PFSK-1 (cell line): ENCODE measurements around the gene CAMK1D.

Experiments
- FOXP2 ChIP-seq: optimal IDR thresholded peaks from 2 replicates; pipeline ENCODE3; 2011; ENCODE audit warnings: borderline replicate concordance, control low read depth, inconsistent platforms; ENCODE audit not compliant: insufficient read depth; ENCODE audit errors: extremely low read length, extremely low read depth
- POLR2AphosphoS5 ChIP-seq: IDR thresholded peaks from 2 replicates; pipeline ENCODE4 v1.6.1; 2012; ENCODE audit warnings: low read depth, mild to moderate bottlenecking, control low read depth, low read length, moderate library complexity
- SIN3A ChIP-seq: IDR thresholded peaks from 2 replicates; pipeline ENCODE4 v1.6.1; 2012; ENCODE audit warnings: mild to moderate bottlenecking, low read length, moderate library complexity, borderline replicate concordance; ENCODE audit not compliant: insufficient read depth
- TAF1 ChIP-seq: IDR thresholded peaks from 2 replicates; pipeline ENCODE4 v1.6.1; 2012; ENCODE audit warnings: low read length, control low read depth, borderline replicate concordance; ENCODE audit not compliant: insufficient read depth
- TF ChIP-seq, protein P1 (sequence below), 2 experiments: IDR thresholded peaks; 2 replicates each; pipeline versions ENCODE4 v1.6.1 to v1.8.0; 2011 to 2012; ENCODE audit warnings: low read depth in 2 of 2, low read length in 2 of 2, control low read depth in 1 of 2, inconsistent platforms in 1 of 2, mild to moderate bottlenecking in 1 of 2, moderate library complexity in 1 of 2; ENCODE audit not compliant: insufficient read depth in 1 of 2

The CAMK1D gene

DNA sequence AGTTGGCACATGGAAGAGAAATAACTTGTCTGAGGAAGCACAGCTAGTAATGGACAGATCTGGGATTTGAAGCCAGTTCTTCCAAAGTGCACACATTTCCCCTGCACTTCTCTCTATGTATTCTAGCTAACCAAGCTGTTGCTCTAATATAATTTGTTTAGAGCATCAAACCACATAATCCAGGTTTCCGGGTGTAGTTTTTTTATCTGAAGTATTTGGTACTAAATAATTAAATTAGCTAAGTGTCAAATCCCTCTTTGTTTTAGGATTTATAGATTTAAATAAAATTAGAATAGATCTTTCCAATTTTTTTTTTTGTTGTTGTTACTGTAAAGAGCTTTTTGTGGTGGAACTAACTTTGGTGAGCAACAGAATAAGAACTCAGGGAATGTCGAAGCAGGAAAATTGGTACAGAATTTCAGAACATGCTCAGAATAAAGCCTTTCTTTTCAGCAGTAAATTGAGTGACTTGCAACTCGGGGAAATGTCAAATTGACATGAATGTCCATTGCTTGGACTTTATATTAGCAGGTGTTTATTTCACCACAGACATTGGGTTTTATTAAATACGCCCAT is 33.7 kb downstream of the CAMK1D start:
- TF ChIP-seq SIN3A = no peak
- no peak for TF ChIP-seq TAF1
- no peak for TF ChIP-seq FOXP2
- TF ChIP-seq, protein P1, sequence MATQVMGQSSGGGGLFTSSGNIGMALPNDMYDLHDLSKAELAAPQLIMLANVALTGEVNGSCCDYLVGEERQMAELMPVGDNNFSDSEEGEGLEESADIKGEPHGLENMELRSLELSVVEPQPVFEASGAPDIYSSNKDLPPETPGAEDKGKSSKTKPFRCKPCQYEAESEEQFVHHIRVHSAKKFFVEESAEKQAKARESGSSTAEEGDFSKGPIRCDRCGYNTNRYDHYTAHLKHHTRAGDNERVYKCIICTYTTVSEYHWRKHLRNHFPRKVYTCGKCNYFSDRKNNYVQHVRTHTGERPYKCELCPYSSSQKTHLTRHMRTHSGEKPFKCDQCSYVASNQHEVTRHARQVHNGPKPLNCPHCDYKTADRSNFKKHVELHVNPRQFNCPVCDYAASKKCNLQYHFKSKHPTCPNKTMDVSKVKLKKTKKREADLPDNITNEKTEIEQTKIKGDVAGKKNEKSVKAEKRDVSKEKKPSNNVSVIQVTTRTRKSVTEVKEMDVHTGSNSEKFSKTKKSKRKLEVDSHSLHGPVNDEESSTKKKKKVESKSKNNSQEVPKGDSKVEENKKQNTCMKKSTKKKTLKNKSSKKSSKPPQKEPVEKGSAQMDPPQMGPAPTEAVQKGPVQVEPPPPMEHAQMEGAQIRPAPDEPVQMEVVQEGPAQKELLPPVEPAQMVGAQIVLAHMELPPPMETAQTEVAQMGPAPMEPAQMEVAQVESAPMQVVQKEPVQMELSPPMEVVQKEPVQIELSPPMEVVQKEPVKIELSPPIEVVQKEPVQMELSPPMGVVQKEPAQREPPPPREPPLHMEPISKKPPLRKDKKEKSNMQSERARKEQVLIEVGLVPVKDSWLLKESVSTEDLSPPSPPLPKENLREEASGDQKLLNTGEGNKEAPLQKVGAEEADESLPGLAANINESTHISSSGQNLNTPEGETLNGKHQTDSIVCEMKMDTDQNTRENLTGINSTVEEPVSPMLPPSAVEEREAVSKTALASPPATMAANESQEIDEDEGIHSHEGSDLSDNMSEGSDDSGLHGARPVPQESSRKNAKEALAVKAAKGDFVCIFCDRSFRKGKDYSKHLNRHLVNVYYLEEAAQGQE (IDR thresholded peaks at IDR 0.05; ENCODE audit: insufficient read depth in 1 of 2, low read depth in 2 of 2, low read length in 2 of 2) = no peak
- no peak for TF ChIP-seq POLR2AphosphoS5

GRCh38 chr10:12384906-12385305 is 35.6 kb downstream of the CAMK1D start:
- TF ChIP-seq SIN3A = no peak
- TF ChIP-seq TAF1 = no peak
- TF ChIP-seq FOXP2 = no peak
- no peak for TF ChIP-seq POLR2AphosphoS5
- TF ChIP-seq, protein P1 (IDR thresholded peaks at IDR 0.05; ENCODE audit: insufficient read depth in 1 of 2, low read depth in 2 of 2, low read length in 2 of 2) = no peak

GRCh38 chr10:12387561-12388210 is 38.3 kb downstream of the CAMK1D start:
- no peak for TF ChIP-seq POLR2AphosphoS5
- TF ChIP-seq, protein P1 (IDR thresholded peaks at IDR 0.05; ENCODE audit: insufficient read depth in 1 of 2, low read depth in 2 of 2, low read length in 2 of 2) = no peak
- TF ChIP-seq FOXP2 = no peak
- TF ChIP-seq TAF1 = no peak
- no peak for TF ChIP-seq SIN3A

- no peak for TF ChIP-seq TAF1
- no peak for TF ChIP-seq POLR2AphosphoS5
- no peak for TF ChIP-seq SIN3A
- TF ChIP-seq, protein P1 (IDR thresholded peaks at IDR 0.05; ENCODE audit: insufficient read depth in 1 of 2, low read depth in 2 of 2, low read length in 2 of 2) = no peak
- TF ChIP-seq FOXP2 = no peak
These were observed 39.3 kb downstream of the CAMK1D start for GRCh38 chr10:12388671-12389070.
